ENCODE measurements around the gene SPCS2.

Gene SPCS2

GRCh38 chr11:74937696-74938475 lies 11.2 kb upstream of the SPCS2 start:
- Histone ChIP-seq H3K27ac (peak overlapping the region; percentile 61), H3K4me3 (ENCODE audit: low read depth, low read length) (no peak overlapping the region), H3K36me3 (replicated peaks) (peaks cover 11% of the 10 kb centered on the region), H3K27me3 (replicated peaks) (no peaks in the 10 kb centered on the region)
- in situ Hi-C loops (cut with HindIII; ENCODE audit: low pct_ligation_motif_present, low sequenced_read_pairs): no loop called here
- TF ChIP-seq, protein P1, sequence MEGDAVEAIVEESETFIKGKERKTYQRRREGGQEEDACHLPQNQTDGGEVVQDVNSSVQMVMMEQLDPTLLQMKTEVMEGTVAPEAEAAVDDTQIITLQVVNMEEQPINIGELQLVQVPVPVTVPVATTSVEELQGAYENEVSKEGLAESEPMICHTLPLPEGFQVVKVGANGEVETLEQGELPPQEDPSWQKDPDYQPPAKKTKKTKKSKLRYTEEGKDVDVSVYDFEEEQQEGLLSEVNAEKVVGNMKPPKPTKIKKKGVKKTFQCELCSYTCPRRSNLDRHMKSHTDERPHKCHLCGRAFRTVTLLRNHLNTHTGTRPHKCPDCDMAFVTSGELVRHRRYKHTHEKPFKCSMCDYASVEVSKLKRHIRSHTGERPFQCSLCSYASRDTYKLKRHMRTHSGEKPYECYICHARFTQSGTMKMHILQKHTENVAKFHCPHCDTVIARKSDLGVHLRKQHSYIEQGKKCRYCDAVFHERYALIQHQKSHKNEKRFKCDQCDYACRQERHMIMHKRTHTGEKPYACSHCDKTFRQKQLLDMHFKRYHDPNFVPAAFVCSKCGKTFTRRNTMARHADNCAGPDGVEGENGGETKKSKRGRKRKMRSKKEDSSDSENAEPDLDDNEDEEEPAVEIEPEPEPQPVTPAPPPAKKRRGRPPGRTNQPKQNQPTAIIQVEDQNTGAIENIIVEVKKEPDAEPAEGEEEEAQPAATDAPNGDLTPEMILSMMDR (IDR thresholded peaks at IDR 0.05; ENCODE audit: low read depth, low read length, missing control alignments): no peak
- DNase-seq: peak; percentile 79

DNA sequence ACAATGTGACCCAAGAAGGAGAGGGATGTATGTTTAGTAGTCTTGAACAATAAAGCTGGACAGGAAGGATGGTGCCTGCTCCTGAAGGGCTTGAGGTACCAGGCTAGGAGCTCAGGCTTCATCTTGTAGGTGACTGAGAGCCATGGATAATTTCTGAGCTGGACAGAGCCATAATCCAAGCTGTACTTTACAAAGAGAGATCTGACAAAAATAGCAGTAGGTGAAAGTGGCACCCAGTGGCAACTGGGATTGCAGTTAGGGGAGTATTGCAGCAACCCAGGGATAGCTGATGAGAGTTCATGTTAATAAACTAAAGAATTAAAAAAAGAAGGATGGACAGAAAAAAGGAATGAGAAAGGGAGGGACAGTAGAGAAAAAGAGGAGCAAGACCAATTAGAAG lies 7.6 kb upstream of the SPCS2 start:
- TF ChIP-seq, protein P1 (IDR thresholded peaks at IDR 0.05; ENCODE audit: low read depth, low read length, missing control alignments): no peak
- H3K36me3 ChIP-seq (replicated peaks): peaks cover 3% of the 10 kb centered on the region
- in situ Hi-C loops (cut with HindIII; ENCODE audit: low pct_ligation_motif_present, low sequenced_read_pairs): no loop called here
- DNase-seq: no peak
- no peaks in the 10 kb centered on the region for H3K27me3 ChIP-seq (replicated peaks)
- no peak overlapping the region for H3K4me3 ChIP-seq (ENCODE audit: low read depth, low read length)
- H3K27ac ChIP-seq: no peak overlapping the region

DNA sequence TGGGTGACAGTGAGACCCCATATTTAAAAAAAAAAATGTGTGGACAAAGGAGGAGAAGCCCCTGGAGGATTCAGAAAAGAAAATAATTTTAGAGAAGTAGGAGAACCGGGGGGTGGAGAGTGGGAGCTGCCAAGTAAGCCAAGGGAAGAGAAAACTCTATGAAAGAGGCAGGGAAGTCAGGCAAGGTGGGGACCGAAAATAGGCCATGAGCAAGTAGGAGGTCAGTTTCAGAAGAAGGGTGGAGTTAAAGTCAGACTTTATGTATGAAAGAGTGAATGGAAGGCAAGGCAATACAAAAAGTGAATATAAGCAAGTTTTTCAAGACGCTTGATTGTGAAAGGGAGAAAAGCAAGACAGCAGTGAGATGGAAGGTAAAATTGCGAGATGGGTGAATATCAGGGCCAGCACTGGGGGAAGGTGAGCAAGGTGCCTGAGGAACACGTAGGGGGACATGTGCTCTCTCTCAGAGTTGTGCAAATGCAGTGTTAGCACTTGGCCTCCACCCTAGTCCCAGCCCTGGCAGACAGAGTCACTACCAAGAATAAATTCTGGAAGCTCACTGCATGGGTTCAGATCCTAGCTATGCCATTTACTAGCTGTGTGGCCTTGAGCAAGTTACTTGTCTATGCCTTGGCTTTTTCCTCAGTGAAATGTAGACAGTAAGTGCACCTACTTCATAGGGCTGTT lies 6.8 kb upstream of the SPCS2 start:
- Histone ChIP-seq H3K36me3 (replicated peaks) (no peaks in the 10 kb centered on the region), H3K27ac (no peak overlapping the region), H3K27me3 (replicated peaks) (no peaks in the 10 kb centered on the region), H3K4me3 (ENCODE audit: low read depth, low read length) (no peak overlapping the region)
- TF ChIP-seq, protein P1 (IDR thresholded peaks at IDR 0.05; ENCODE audit: low read depth, low read length, missing control alignments): no peak
- DNase-seq: no peak
- in situ Hi-C loops (cut with HindIII; ENCODE audit: low pct_ligation_motif_present, low sequenced_read_pairs): no loop called here

DNA sequence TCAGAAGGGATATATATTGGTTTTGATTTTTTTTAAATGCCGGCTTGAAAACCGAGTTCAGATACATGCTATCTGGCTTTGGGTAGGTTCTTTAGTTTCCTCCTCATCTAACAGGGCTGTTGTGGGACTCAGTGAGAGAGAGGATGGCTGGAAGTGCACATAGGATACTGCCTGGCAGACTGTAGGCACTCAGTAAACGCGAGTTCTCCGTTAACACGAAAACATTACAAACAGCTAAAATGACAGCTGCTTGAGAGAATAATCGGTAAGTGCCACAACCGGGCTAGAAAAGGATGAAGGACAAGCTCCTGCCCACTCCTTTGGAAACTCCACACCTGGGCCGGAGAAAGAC lies 544 bp upstream of the SPCS2 start:
- Histone ChIP-seq H3K36me3 (replicated peaks) (peaks cover 13% of the 10 kb centered on the region), H3K27me3 (replicated peaks) (no peaks in the 10 kb centered on the region), H3K27ac (peak overlapping the region; percentile 87), H3K4me3 (ENCODE audit: low read depth, low read length) (peak overlapping the region; percentile 99)
- DNase-seq: no peak
- TF ChIP-seq, protein P1 (IDR thresholded peaks at IDR 0.05; ENCODE audit: low read depth, low read length, missing control alignments): no peak
- in situ Hi-C loops (cut with HindIII; ENCODE audit: low pct_ligation_motif_present, low sequenced_read_pairs): no loop called here

DNA sequence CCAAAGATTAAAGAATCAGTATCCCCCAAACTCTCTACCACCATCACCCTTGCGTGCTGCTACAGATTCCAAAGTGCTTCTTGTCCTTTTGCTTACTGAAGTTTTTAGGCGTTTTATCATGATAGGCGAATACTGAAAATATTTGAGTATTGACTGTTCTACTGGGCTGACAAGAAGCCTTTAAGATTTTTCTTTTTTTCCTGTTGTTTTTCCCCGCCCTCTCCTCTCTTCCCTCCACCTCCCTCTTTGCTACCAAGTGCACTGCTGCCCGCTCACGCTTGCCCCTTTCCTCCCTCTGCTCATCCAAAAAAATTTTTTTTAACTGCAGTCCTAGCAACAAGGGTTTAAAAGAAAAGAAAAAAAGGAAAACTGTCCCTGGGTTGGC lies 679 bp downstream of the SPCS2 start:
- Histone ChIP-seq H3K27me3 (replicated peaks) (no peaks in the 10 kb centered on the region), H3K36me3 (replicated peaks) (peaks cover 13% of the 10 kb centered on the region), H3K27ac (peak overlapping the region; percentile 87), H3K4me3 (ENCODE audit: low read depth, low read length) (peak overlapping the region; percentile 99)
- TF ChIP-seq, protein P1 (IDR thresholded peaks at IDR 0.05; ENCODE audit: low read depth, low read length, missing control alignments): no peak
- in situ Hi-C loops (cut with HindIII; ENCODE audit: low pct_ligation_motif_present, low sequenced_read_pairs): no loop called here
- no peak for DNase-seq

All from brain microvascular endothelial cell (primary cell).